PC-9 (cell line): Measurements from ENCODE around the gene IPPK.

Source experiments
- EZH2 ChIP-seq: fragments of 200-600 bp; sonication (generic); IDR thresholded peaks from 2 replicates; pipeline ENCODE4 v1.8.0; 2017; ENCODE audit warnings: antibody characterized with exemption, low read depth
- TF ChIP-seq, protein P1 (sequence below): fragments of 200-600 bp; sonication (generic); conservative IDR thresholded peaks from 2 replicates; pipeline ENCODE4 v1.6.1; 2017; ENCODE audit warnings: mixed run types, antibody characterized with exemption, mild to moderate bottlenecking, moderate library complexity

DNA sequence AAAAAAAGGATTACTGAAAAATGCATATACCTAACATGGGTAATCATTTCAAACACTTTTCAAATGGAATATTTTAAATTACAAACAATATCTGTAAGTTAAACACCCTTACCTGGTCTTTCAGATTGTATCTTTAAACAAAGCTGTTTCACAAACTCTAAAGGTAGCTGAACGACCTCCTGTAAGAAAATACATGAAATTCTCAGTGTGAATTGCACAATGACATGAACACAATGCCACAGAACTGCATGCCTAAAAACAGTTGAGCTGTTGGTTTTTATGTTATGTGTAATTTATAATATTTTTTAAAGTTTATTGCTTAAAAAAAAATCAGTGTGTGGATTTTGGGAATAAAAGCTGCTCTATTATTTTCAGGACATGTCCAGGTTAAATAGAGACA is 17.5 kb downstream of the IPPK start:
- TF ChIP-seq, protein P1, sequence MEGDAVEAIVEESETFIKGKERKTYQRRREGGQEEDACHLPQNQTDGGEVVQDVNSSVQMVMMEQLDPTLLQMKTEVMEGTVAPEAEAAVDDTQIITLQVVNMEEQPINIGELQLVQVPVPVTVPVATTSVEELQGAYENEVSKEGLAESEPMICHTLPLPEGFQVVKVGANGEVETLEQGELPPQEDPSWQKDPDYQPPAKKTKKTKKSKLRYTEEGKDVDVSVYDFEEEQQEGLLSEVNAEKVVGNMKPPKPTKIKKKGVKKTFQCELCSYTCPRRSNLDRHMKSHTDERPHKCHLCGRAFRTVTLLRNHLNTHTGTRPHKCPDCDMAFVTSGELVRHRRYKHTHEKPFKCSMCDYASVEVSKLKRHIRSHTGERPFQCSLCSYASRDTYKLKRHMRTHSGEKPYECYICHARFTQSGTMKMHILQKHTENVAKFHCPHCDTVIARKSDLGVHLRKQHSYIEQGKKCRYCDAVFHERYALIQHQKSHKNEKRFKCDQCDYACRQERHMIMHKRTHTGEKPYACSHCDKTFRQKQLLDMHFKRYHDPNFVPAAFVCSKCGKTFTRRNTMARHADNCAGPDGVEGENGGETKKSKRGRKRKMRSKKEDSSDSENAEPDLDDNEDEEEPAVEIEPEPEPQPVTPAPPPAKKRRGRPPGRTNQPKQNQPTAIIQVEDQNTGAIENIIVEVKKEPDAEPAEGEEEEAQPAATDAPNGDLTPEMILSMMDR = no peak
- no peak for TF ChIP-seq EZH2
